Lung (tissue), 12 donors: ENCODE results near the gene NRSN2. TPM values are rescaled to one million over a fixed set of nuclear protein-coding genes. Genes with fewer than 3 reads are reported as not detected.

Experiments
- ATAC-seq: fragments of 200-7000 bp; cut with Tn5 transposase; one replicate; pipeline ENCODE4 v1.9.1; 2020; ENCODE audit warnings: moderate number of reproducible peaks; ENCODE audit not compliant: insufficient read depth, low FRiP score
- DNase-seq, 3 donors: peaks; one replicate each; pipeline ENCODE4 v3.0.0-alpha.2; 2013 to 2017
- H3K27ac ChIP-seq, 2 donors: one replicate each; pipeline ENCODE4 v1.5.1; 2013; ENCODE audit warnings: mild to moderate bottlenecking in 2 of 2, moderate library complexity in 2 of 2, control low read depth in 1 of 2, inconsistent platforms in 1 of 2, low read depth in 1 of 2, low read length in 1 of 2
- H3K27me3 ChIP-seq, 3 donors: one replicate each; pipeline ENCODE4 v1.5.1; 2013; ENCODE audit warnings: low read length in 2 of 3; ENCODE audit not compliant: control insufficient read depth in 3 of 3, insufficient read depth in 3 of 3
- H3K36me3 ChIP-seq, 4 donors: one replicate each; pipeline ENCODE4 v1.5.1; 2013; ENCODE audit warnings: low read length in 4 of 4, mild to moderate bottlenecking in 1 of 4, moderate library complexity in 1 of 4; ENCODE audit not compliant: control insufficient read depth in 4 of 4, insufficient read depth in 4 of 4
- H3K4me1 ChIP-seq, 5 donors: one replicate each; pipeline ENCODE4 v1.5.1; 2013; ENCODE audit warnings: low read length in 5 of 5, mild to moderate bottlenecking in 2 of 5, moderate library complexity in 1 of 5; ENCODE audit not compliant: control insufficient read depth in 5 of 5, insufficient read depth in 5 of 5
- H3K4me3 ChIP-seq: one replicate; pipeline ENCODE4 v1.5.1; 2013; ENCODE audit warnings: mild to moderate bottlenecking, control low read depth, moderate library complexity
- H3K9ac ChIP-seq, 2 donors: one replicate each; pipeline ENCODE4 v1.5.1; 2013; ENCODE audit warnings: low read length in 2 of 2, control low read depth in 1 of 2; ENCODE audit not compliant: insufficient read depth in 1 of 2
- H3K9me3 ChIP-seq, 4 donors: one replicate each; pipeline ENCODE4 v1.5.1; 2013; ENCODE audit warnings: low read length in 3 of 4, mild to moderate bottlenecking in 1 of 4, moderate library complexity in 1 of 4; ENCODE audit not compliant: control insufficient read depth in 4 of 4, insufficient read depth in 3 of 4
- CTCF ChIP-seq: IDR thresholded peaks from 2 replicates; pipeline ENCODE4 v1.5.1; 2012; ENCODE audit warnings: mild to moderate bottlenecking; ENCODE audit errors: control extremely low read depth, extremely low read depth
- WGBS, 2 donors: extraction: QIAGEN DNeasy Blood & Tissue Kit; methylation state at CpG; one replicate each; pipeline ENCODE4 v1.1.7; 2013; 5-methylcytosine and 5-hydroxymethylcytosine counted together
- polyA plus RNA-seq, 2 donors: library from polyadenylated mRNA; stranded (reverse); fragments of 200-250 nt; gene quantifications; one replicate each; pipeline ENCODE4 v1.2.1, GENCODE V29; 2013
- total RNA-seq, 2 donors: library from RNA; depleted of rRNA in 1 of 2; stranded (reverse); fragments of >200 nt in 1 of 2; gene quantifications; one replicate each; pipeline ENCODE4 v1.2.1, GENCODE V29; 2014 to 2021
- donor health status: control.
- donor health status: control.
- donor health status: Bipolar disorder and iron deficiency.
- donor health status: healthy.
- donor health status: DM: yes; HTN: yes; CAD: no.

The NRSN2 gene
- total and polyA plus RNA-seq, 4 donors: 15.3 to 43.7 (median 28.6) TPM

- no peak for TF ChIP-seq CTCF
- no peaks in the 10 kb centered on the region for H3K9me3 ChIP-seq
- peak overlapping the region; percentile 5 to 12 for H3K27ac ChIP-seq
- H3K9ac ChIP-seq: peak overlapping the region in 1 of 2 donors; percentile 49
- H3K4me3 ChIP-seq: no peak overlapping the region
- ATAC-seq (no peak), DNase-seq (no peak)
- 46 to 54% methylated on average over 7 of the region's 7 CpGs for WGBS, 2 donors
- H3K4me1 ChIP-seq: peaks cover 0 to 26% (median 7%) of the 10 kb centered on the region in 5 donors
- H3K36me3 ChIP-seq: peaks cover 0 to 21% (median 6%) of the 10 kb centered on the region in 4 donors
- H3K27me3 ChIP-seq: no peaks in the 10 kb centered on the region
Observed at GRCh38 chr20:328975-329695, 17.8 kb upstream of the NRSN2 start.

- H3K27me3 ChIP-seq: no peaks in the 10 kb centered on the region
- peaks cover 0 to 26% (median 7%) of the 10 kb centered on the region in 5 donors for H3K4me1 ChIP-seq
- H3K9me3 ChIP-seq: no peaks in the 10 kb centered on the region
- TF ChIP-seq CTCF: no peak
- WGBS, 2 donors: 64% methylated on average over 4 of the region's 4 CpGs
- no peak overlapping the region for H3K9ac ChIP-seq
- peak overlapping the region in 1 of 2 donors; percentile 20 for H3K27ac ChIP-seq
- no peak for DNase-seq
- no peak for ATAC-seq
- H3K4me3 ChIP-seq: no peak overlapping the region
- peaks cover 0 to 21% (median 7%) of the 10 kb centered on the region in 4 donors for H3K36me3 ChIP-seq
Observed at GRCh38 chr20:329851-330232, 17.1 kb upstream of the NRSN2 start.

DNA sequence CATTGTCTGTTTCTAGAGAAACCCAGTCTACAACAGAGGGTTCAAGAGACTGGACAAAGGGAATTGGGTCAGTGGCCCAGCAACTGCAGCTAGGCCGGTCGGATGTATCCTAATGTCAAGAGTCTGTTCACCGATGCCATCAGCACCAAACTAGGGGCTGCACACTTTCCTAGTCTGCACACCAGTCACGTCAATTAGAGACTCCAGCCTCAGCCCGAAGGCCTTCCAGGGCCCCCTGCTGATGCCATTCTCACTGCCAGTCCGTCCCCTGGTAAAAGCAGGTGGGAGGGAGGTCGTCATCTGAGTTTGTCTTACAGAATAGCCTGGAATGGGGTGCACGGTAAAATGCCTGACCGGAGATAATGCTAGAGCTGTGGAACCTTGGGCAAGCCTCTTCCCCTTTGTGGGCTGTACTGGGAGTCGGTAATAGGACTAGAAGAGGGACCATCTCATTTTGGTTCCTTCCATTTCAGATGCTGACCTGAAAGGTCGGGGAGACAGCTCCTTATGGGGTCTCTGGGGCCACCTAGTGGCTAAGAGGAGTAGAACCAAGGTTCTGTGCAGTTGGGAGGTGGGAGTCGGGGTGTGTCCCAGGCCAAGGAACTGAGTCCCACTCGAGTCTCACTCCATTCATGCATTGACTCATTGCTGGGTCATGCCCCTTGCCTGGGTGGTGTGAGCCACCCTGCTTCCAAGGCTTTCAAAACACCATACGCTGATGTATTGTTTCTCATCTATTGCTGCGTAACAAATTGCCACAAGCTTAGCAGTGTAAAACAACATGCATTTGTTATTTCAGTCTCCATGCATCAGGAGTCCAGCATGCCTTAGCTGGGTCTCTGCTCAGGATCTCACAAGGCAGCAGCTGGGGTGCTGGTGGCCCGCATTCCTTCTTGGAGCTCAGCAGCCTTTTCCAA is 16.4 kb upstream of the NRSN2 start:
- peaks cover 0 to 26% (median 7%) of the 10 kb centered on the region in 5 donors for H3K4me1 ChIP-seq
- peaks cover 0 to 21% (median 7%) of the 10 kb centered on the region in 4 donors for H3K36me3 ChIP-seq
- peak; percentile 70 to 82 (median 82) for DNase-seq
- peak; percentile 62 for TF ChIP-seq CTCF
- H3K27me3 ChIP-seq: no peaks in the 10 kb centered on the region
- H3K4me3 ChIP-seq: no peak overlapping the region
- peak; percentile 36 for ATAC-seq
- WGBS, 2 donors: 49 to 50% methylated on average over 16 of the region's 16 CpGs
- no peak overlapping the region for H3K9ac ChIP-seq
- no peak overlapping the region for H3K27ac ChIP-seq
- no peaks in the 10 kb centered on the region for H3K9me3 ChIP-seq
